HFFc6 (cell line): ENCODE data around the gene GRP. TPM values are rescaled to one million over a fixed set of nuclear protein-coding genes. Genes with fewer than 3 reads are reported as not detected.

ENCODE experiments used
- DNase-seq: peaks from one replicate; pipeline ENCODE4 v3.0.0-alpha.2; 2018
- H3K27ac Mint-ChIP-seq: 2 replicates; pipeline ENCODE4 v1.8.0; 2020; ENCODE audit warnings: mild to moderate bottlenecking, mixed read lengths
- H3K27me3 Mint-ChIP-seq: 2 replicates; pipeline ENCODE4 v1.8.0; 2021; ENCODE audit warnings: mild to moderate bottlenecking, moderate library complexity, mixed read lengths; ENCODE audit not compliant: insufficient read depth
- H3K36me3 Mint-ChIP-seq: 2 replicates; pipeline ENCODE4 v1.8.0; 2021; ENCODE audit warnings: low read depth, mixed read lengths
- H3K4me1 Mint-ChIP-seq: 2 replicates; pipeline ENCODE4 v1.8.0; 2020; ENCODE audit warnings: low read depth, mixed read lengths
- H3K4me3 Mint-ChIP-seq: 2 replicates; pipeline ENCODE4 v1.8.0; 2020; ENCODE audit warnings: mild to moderate bottlenecking, moderate library complexity, mixed read lengths
- H3K9me3 Mint-ChIP-seq: 2 replicates; pipeline ENCODE4 v1.8.0; 2020; ENCODE audit warnings: mild to moderate bottlenecking, mixed read lengths
- total RNA-seq, 6 experiments: library from RNA; stranded (reverse); fragmentation: NEBNext Ultra II Directional; extraction: Animal tissue kit (Norgen Biotek cat#: 25700); gene quantifications; 2 replicates in 1 of 6; 3 replicates in 5 of 6; pipeline ENCODE4 v1.2.3, GENCODE V29; 2021
- TF ChIP-seq, protein P1 (sequence below): fragments of 200-600 bp; sonication (generic); IDR thresholded peaks from 2 replicates; pipeline ENCODE4 v1.5.0; 2021; ENCODE audit warnings: antibody characterized with exemption, mild to moderate bottlenecking

Gene GRP
- total RNA-seq, 6 experiments from 2014 or later = not detected

DNA sequence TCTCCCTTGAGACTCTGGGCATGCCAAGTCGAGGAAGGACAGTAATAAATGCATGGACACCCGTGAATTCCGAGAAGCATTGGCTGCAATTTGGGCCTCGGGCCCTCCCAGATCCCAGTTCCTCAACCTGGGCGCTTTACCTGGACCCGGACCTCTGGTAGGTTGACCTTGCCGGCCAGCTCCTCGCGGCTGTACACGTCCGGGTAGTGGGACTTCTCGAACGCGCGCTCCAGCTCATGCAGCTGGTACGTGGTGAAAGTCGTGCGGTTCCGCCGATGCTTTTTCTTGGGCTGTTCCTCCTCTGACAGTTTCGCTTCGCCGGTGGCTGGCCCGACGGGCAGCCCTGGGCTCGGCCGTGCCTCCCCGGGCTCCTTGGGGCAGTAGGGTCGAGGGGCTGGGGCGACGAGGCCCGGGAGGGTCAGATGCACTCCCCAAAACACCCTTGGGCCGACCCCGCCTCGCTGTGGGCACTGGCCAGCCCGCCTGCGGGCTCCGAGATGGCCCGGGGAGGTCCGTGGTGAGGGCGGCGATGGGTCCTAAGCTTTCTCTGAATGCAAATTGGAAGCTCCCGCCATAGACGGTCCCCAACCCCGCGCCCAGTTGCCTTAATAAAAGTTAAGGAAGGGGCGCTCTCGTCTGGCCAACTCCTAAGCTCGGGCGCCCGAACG is 52.4 kb downstream of the GRP start:
- Mint-ChIP-seq H3K36me3 (no peaks in the 10 kb centered on the region), H3K4me1 (peaks cover 7% of the 10 kb centered on the region; the same call in 1 of the 2 replicates), H3K4me3 (no peak overlapping the region), H3K27me3 (peaks cover 68% of the 10 kb centered on the region), H3K27ac (no peak overlapping the region), H3K9me3 (no peaks in the 10 kb centered on the region; the same call in 1 of the 2 replicates)
- TF ChIP-seq, protein P1, sequence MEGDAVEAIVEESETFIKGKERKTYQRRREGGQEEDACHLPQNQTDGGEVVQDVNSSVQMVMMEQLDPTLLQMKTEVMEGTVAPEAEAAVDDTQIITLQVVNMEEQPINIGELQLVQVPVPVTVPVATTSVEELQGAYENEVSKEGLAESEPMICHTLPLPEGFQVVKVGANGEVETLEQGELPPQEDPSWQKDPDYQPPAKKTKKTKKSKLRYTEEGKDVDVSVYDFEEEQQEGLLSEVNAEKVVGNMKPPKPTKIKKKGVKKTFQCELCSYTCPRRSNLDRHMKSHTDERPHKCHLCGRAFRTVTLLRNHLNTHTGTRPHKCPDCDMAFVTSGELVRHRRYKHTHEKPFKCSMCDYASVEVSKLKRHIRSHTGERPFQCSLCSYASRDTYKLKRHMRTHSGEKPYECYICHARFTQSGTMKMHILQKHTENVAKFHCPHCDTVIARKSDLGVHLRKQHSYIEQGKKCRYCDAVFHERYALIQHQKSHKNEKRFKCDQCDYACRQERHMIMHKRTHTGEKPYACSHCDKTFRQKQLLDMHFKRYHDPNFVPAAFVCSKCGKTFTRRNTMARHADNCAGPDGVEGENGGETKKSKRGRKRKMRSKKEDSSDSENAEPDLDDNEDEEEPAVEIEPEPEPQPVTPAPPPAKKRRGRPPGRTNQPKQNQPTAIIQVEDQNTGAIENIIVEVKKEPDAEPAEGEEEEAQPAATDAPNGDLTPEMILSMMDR = no peak
- DNase-seq = no peak

DNA sequence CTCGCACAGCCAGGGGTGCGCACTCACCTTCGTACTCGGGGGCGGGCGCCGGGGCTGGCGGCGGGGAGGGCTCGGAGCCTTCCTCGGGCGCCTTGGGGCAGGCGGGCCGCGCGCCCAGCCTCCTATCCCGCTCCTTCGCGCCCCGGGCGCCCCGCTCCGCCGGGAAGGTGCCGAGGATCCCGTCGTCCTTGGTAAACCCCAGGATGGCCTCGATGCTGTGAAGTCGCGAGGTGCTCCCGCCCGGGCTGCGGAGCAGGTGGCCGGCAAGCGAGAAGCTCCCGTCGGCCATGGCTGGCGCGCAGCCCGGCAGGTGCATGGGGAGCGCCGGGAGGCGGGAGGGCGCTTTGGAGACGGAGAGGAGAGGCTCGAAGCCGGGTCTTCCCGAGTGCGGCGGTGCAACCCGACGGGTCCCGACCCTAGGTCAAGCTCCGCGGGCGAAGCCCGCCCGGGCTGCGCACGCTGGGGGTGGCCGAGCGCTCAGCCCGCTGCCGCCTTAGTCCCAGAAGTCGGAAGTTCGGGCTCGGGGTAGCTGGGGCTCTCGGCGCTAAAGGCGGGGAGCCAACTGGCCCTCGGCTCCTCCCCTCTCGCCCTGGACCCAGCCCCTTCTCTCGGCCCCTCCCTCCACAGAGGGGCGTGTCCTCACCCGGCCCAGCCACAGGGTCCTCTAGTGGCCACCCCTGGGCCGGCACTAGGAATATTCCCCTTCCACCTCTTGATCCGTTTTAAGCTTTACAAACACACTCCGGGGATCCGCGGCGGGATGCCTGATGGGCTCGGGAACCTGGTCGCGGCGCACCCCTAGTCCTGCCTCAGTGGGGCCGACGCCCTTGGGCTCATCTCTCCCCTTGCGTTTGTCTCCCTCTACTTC is 53.2 kb downstream of the GRP start, which contains the start of gene RAX:
Gene RAX, minus strand, starts transcription at position 564 of the 868 bp plus-strand sequence. Its CDS starts 248 bp downstream, at position 316.
- Mint-ChIP-seq H3K27me3 (peaks cover 66% of the 10 kb centered on the region), H3K36me3 (no peaks in the 10 kb centered on the region), H3K27ac (no peak within 1 kb of the TSS), H3K9me3 (no peaks in the 10 kb centered on the region; the same call in 1 of the 2 replicates), H3K4me1 (peaks cover 7% of the 10 kb centered on the region; the same call in 1 of the 2 replicates), H3K4me3 (no peak within 1 kb of the TSS)
- TF ChIP-seq, protein P1 = peak; percentile 38
- DNase-seq = no peak

DNA sequence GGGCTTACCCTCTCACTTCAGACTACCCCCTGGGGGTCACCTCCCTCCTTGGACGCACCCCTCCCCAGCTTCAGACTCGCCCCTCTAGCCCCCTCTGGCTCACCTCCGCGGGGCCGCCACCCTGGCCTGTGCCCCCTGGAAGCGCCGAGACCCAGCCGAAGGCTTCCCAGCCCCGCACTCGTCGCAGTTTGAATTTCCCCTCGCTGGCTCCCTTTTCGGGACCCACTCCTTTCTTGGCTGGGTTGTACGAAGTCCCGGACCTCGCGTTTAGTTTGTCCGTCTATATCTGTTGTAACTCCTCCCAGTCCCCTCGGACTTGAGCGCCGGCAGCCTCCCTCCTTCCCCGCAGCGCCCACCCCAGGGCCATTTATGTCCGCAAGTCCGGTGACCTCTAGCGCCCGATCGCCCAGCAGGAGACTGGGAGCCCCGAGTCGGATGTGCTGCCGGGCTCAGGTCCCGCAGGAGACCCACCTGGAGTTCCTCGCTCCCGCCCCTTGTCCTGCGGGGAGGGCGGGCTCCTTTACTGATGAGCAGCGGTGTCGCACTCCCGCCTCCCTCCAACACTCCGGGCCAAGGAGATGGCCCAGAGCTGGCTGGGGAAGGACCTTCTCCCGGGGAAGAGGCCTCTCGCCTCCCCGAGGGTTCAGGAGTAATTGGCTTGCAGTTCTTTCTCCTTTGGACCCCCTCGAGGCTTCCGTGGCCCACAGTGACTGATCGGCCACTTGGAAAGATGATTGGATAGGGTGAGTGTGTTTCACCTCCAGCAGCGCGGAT is 54.0 kb downstream of the GRP start:
- Mint-ChIP-seq H3K27me3 (peaks cover 57% of the 10 kb centered on the region), H3K27ac (no peak overlapping the region), H3K36me3 (no peaks in the 10 kb centered on the region), H3K4me3 (no peak overlapping the region), H3K9me3 (no peaks in the 10 kb centered on the region; the same call in 1 of the 2 replicates), H3K4me1 (peaks cover 7% of the 10 kb centered on the region; the same call in 1 of the 2 replicates)
- DNase-seq = no peak
- TF ChIP-seq, protein P1 = no peak

GRCh38 chr18:59274533-59274928 is 54.6 kb downstream of the GRP start:
- no peak overlapping the region for H3K4me3 Mint-ChIP-seq
- H3K9me3 Mint-ChIP-seq = no peaks in the 10 kb centered on the region; the same call in 1 of the 2 replicates
- TF ChIP-seq, protein P1 = no peak
- no peaks in the 10 kb centered on the region for H3K36me3 Mint-ChIP-seq
- H3K27me3 Mint-ChIP-seq = peaks cover 57% of the 10 kb centered on the region
- no peak overlapping the region for H3K27ac Mint-ChIP-seq
- DNase-seq = no peak
- peaks cover 7% of the 10 kb centered on the region; the same call in 1 of the 2 replicates for H3K4me1 Mint-ChIP-seq

GRCh38 chr18:59275406-59275949 is 55.5 kb downstream of the GRP start:
- Mint-ChIP-seq H3K4me1 (peaks cover 7% of the 10 kb centered on the region; the same call in 1 of the 2 replicates), H3K36me3 (no peaks in the 10 kb centered on the region), H3K9me3 (no peaks in the 10 kb centered on the region; the same call in 1 of the 2 replicates), H3K27ac (no peak overlapping the region), H3K4me3 (no peak overlapping the region), H3K27me3 (peaks cover 57% of the 10 kb centered on the region)
- no peak for DNase-seq
- TF ChIP-seq, protein P1 = no peak
